PC-3 (cell line): ENCODE measurements around the gene NACC2. TPM values are rescaled to one million over a fixed set of nuclear protein-coding genes. Genes with fewer than 3 reads are reported as not detected.
A peak's percentile ranks its signal among the peaks of the same experiment; 100 is the strongest.

Experiments used
- ATAC-seq: fragments of 200-7000 bp; cut with Tn5 transposase; 2 replicates; pipeline ENCODE4 v1.9.1; 2020; ENCODE audit warnings: mild to moderate bottlenecking, moderate library complexity
- BruUV-seq: library from RNA; stranded (reverse); fragments of 400-500 nt; replicated peaks from 2 replicates; lab custom pipeline; 2021; lab: Mats Ljungman, UMichigan
- CTCF ChIA-PET: fragments of 300-600 bp; sonication (Branson Sonifier 250); formaldehyde crosslinking; loops from one replicate; lab custom pipeline; 2022; ENCODE audit warnings: antibody characterized with exemption; lab: Charles Lee
- POLR2A ChIA-PET: fragments of 300-600 bp; sonication (Branson Sonifier 250); formaldehyde crosslinking; loops from one replicate; lab custom pipeline; 2022; ENCODE audit warnings: antibody characterized with exemption; ENCODE audit not compliant: unreplicated experiment; lab: Charles Lee
- DNase-seq: peaks from one replicate; pipeline ENCODE4 v3.0.0-alpha.2; 2015
- H2AFZ ChIP-seq: fragments of 300-600 bp; sonication (generic); 2 replicates; pipeline ENCODE4 v1.6.0; 2016; ENCODE audit warnings: antibody characterized with exemption, low read length
- H3F3A ChIP-seq: fragments of 300-600 bp; sonication (generic); one replicate; pipeline ENCODE4 v1.6.0; 2017; ENCODE audit warnings: antibody characterized with exemption, low read length, control low read depth, mild to moderate bottlenecking; ENCODE audit not compliant: unreplicated experiment
- H3K27ac ChIP-seq: fragments of 300-600 bp; sonication (generic); 2 replicates; pipeline ENCODE4 v1.5.1; 2016; ENCODE audit warnings: mild to moderate bottlenecking, low read length
- H3K27me3 ChIP-seq: fragments of 300-600 bp; sonication (generic); 2 replicates; pipeline ENCODE4 v1.6.1; 2016; ENCODE audit warnings: low read length, mixed read lengths
- H3K36me3 ChIP-seq: fragments of 300-600 bp; sonication (generic); 2 replicates; pipeline ENCODE4 v1.6.1; 2016; ENCODE audit warnings: low read depth, mixed run types, low read length, mixed read lengths
- H3K4me1 ChIP-seq: fragments of 300-600 bp; sonication (generic); 2 replicates; pipeline ENCODE4 v1.5.1; 2016; ENCODE audit warnings: low read length; ENCODE audit not compliant: insufficient read depth
- H3K4me2 ChIP-seq: fragments of 300-600 bp; sonication (generic); 2 replicates; pipeline ENCODE4 v1.6.0; 2016; ENCODE audit warnings: low read length
- H3K4me3 ChIP-seq: fragments of 300-600 bp; sonication (generic); 2 replicates; pipeline ENCODE4 v1.5.1; 2016; ENCODE audit warnings: mild to moderate bottlenecking, low read length, mixed read lengths
- H3K79me2 ChIP-seq: fragments of 300-600 bp; sonication (generic); 2 replicates; pipeline ENCODE4 v1.6.1; 2017; ENCODE audit warnings: low read length, mixed read lengths
- H3K9ac ChIP-seq: fragments of 300-600 bp; sonication (generic); 2 replicates; pipeline ENCODE4 v1.6.0; 2016; ENCODE audit warnings: mild to moderate bottlenecking, low read length
- H3K9me2 ChIP-seq: fragments of 300-600 bp; sonication (generic); replicated peaks from 2 replicates; pipeline ENCODE4 v1.6.1; 2016; ENCODE audit warnings: mixed run types, low read length, mixed read lengths
- H3K9me3 ChIP-seq: fragments of 300-600 bp; sonication (generic); 2 replicates; pipeline ENCODE4 v1.6.1; 2016; ENCODE audit warnings: low read length, mixed read lengths
- H4K20me1 ChIP-seq: fragments of 300-600 bp; sonication (generic); 2 replicates; pipeline ENCODE4 v1.6.1; 2016; ENCODE audit warnings: low read length, mixed read lengths
- EZH2 ChIP-seq: fragments of 300-600 bp; sonication (generic); IDR thresholded peaks from one replicate; pipeline ENCODE4 v1.6.1; 2017; ENCODE audit warnings: antibody characterized with exemption, mild to moderate bottlenecking, low read length; ENCODE audit not compliant: unreplicated experiment
- EZH2phosphoT487 ChIP-seq: fragments of 300-600 bp; sonication (generic); IDR thresholded peaks from 2 replicates; pipeline ENCODE4 v1.6.1; 2018; ENCODE audit warnings: mild to moderate bottlenecking, antibody characterized with exemption, low read length, borderline replicate concordance
- intact Hi-C: fragments of 100-400 bp; cut with micrococcal nuclease; formaldehyde crosslinking; loops from 2 replicates; pipeline ENCODE4 v1.9.0; 2023
- total RNA-seq: library from RNA; depleted of rRNA; stranded (reverse); fragments of >200 nt; gene quantifications from 2 replicates; pipeline ENCODE4 v1.2.3, GENCODE V29; 2014
- TF ChIP-seq, protein P1 (sequence below): fragments of 300-600 bp; sonication (generic); conservative IDR thresholded peaks from 2 replicates; pipeline ENCODE4 v1.5.1; 2017; ENCODE audit warnings: antibody characterized with exemption, low read depth, mild to moderate bottlenecking, low read length

NACC2 gene
- total RNA-seq, 1 experiment from 2014 or later, result 12.3 TPM

DNA sequence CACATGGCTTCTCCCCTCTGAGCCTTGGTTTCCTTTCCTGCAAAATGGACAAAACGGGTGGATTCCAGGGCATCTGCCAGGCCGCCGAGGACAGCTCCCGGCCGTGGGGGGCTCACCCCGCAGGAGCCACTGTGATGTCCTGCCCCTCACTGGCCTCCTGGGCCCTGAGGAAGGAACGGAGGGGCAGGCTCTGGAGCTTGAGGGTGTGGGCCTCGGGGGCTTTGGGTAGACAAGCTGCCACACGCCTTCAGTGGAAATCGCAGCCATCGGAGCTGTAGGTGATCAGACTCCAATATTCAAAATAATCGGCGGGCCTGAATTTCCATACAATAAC is 101.7 kb downstream of the NACC2 start:
- Histone ChIP-seq H3K27me3 (no peaks in the 10 kb centered on the region), H3K9me3 (no peaks in the 10 kb centered on the region), H3K9ac (peak overlapping the region; percentile 74), H3F3A (no peaks in the 10 kb centered on the region), H3K4me1 (peaks cover 16% of the 10 kb centered on the region), H3K36me3 (no peaks in the 10 kb centered on the region), H4K20me1 (no peaks in the 10 kb centered on the region), H3K4me3 (no peak overlapping the region), H3K9me2 (no peaks in the 10 kb centered on the region), H3K79me2 (no peaks in the 10 kb centered on the region), H3K4me2 (peak overlapping the region; percentile 86; the same call in 1 of the 2 replicates), H3K27ac (peak overlapping the region; percentile 80), H2AFZ (peak overlapping the region; percentile 89)
- intact Hi-C loops, result loop anchor here (2.0 kb wide), 1 partner anchor 59 kb away; no protein-coding TSS in a partner anchor
- DNase-seq (no peak), ATAC-seq (no peak)
- CTCF ChIA-PET, result no interaction called here
- BruUV-seq, result TSS peak; percentile 81
- POLR2A ChIA-PET, result no interaction called here
- TF ChIP-seq EZH2, result no peak
- no peak for TF ChIP-seq EZH2phosphoT487
- TF ChIP-seq, protein P1, sequence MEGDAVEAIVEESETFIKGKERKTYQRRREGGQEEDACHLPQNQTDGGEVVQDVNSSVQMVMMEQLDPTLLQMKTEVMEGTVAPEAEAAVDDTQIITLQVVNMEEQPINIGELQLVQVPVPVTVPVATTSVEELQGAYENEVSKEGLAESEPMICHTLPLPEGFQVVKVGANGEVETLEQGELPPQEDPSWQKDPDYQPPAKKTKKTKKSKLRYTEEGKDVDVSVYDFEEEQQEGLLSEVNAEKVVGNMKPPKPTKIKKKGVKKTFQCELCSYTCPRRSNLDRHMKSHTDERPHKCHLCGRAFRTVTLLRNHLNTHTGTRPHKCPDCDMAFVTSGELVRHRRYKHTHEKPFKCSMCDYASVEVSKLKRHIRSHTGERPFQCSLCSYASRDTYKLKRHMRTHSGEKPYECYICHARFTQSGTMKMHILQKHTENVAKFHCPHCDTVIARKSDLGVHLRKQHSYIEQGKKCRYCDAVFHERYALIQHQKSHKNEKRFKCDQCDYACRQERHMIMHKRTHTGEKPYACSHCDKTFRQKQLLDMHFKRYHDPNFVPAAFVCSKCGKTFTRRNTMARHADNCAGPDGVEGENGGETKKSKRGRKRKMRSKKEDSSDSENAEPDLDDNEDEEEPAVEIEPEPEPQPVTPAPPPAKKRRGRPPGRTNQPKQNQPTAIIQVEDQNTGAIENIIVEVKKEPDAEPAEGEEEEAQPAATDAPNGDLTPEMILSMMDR, result no peak

DNA sequence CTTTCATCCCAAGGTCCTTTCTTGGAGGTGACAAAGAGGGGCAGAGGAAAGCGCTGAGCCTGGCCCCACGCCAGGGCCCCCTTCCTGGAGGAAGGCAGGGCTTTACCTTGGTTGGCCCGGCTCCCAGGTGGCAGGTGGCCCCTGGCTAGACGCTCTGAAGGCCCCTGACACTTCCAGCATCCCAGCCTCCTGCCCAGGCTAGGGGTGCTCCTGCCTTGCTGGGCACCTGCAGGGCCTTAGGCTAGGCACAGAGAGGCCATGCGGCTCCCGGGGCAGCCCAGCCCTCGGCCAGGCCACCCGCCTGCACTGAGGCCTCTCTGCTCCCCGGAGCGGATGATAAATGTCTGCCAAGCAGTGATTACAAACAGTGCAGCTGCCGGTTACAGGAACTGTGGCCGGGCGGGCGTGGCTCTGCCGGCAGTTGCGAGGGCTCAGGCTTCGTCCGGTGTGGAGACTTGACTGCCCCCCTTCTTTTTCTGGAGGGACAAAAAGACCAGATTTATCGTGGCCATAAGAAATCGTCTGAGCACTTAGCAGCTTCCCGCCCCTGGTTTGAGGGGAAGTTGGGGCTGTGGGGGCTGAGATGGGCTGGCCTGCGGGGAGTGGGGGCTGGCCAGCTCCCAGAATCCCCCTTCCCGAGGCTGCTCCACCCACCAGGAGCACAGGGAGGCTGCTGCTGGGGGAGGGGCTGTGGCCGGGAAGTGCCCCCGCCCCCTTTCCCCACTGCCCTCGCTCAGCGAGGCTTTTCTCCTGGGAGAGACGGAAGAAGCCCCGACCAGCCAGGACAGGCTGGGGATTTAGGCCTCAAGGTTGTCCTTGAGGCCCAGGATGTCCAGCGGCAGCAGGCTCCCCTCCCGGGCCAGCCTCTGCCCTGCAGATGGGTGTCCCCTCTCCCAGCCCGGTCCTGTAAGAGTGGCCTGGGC is 102.3 kb downstream of the NACC2 start:
- CTCF ChIA-PET, result no interaction called here
- no TSS peak for BruUV-seq

More for the DNA sequence above, 102.3 kb downstream of the NACC2 start:
- H3K27me3 ChIP-seq, result no peaks in the 10 kb centered on the region
- no peaks in the 10 kb centered on the region for H3K79me2 ChIP-seq
- peak overlapping the region; percentile 47 for H3K4me3 ChIP-seq
- DNase-seq (peak; percentile 69), ATAC-seq (peak; percentile 84)
- no peaks in the 10 kb centered on the region for H3K36me3 ChIP-seq
- H3K27ac ChIP-seq, result peak overlapping the region; percentile 80
- H3K9me3 ChIP-seq, result no peaks in the 10 kb centered on the region
- H3K4me1 ChIP-seq, result peaks cover 16% of the 10 kb centered on the region
- TF ChIP-seq, protein P1, result no peak
- TF ChIP-seq EZH2phosphoT487, result no peak
- no peaks in the 10 kb centered on the region for H3F3A ChIP-seq
- peak overlapping the region; percentile 74 for H3K9ac ChIP-seq
- intact Hi-C loops, result loop anchor here (2.0 kb wide), 1 partner anchor 60 kb away; no protein-coding TSS in a partner anchor
- POLR2A ChIA-PET, result no interaction called here
- H3K4me2 ChIP-seq, result peak overlapping the region; percentile 86
- H4K20me1 ChIP-seq, result no peaks in the 10 kb centered on the region
- H3K9me2 ChIP-seq, result no peaks in the 10 kb centered on the region
- H2AFZ ChIP-seq, result peak overlapping the region; percentile 89
